Testis (tissue), 2 donors: ENCODE results near the gene TGM6.

ENCODE experiments used
- CTCF ChIP-seq, 3 experiments: fragments of 450-650 bp in 2 of 3; fragments of 200-600 bp in 1 of 3; sonication (generic) in 1 of 3; IDR thresholded peaks; one replicate each; pipeline ENCODE4 v1.5.1; 2016 to 2019; ENCODE audit warnings: antibody characterized with exemption in 3 of 3, mild to moderate bottlenecking in 2 of 3, moderate library complexity in 1 of 3
- POLR2A ChIP-seq: fragments of 450-650 bp; IDR thresholded peaks from one replicate; pipeline ENCODE4 v1.6.1; 2017; ENCODE audit warnings: antibody characterized with exemption, mild to moderate bottlenecking, moderate library complexity

- TF ChIP-seq CTCF (IDR thresholded peaks at IDR 0.05) = no peak
- TF ChIP-seq POLR2A = no peak
Measured at GRCh38 chr20:2381303-2381702, 602 bp downstream of the TGM6 start.
